Activated CD4-positive, alpha-beta T cell treated with anti-CD3 and anti-CD28 coated beads for 24 hours (primary cell): ENCODE measurements around the gene COL5A1.
"Not testable (repeated sequence)": the region's sequence is repeated elsewhere in the genome, so short reads cannot be mapped to it uniquely, and the experiment has no call there.

ENCODE experiments used
- DNase-seq, 2 donors: peaks; one replicate each; pipeline ENCODE4 v3.0.0-alpha.2; 2020; ENCODE audit warnings: low read depth in 2 of 2

The COL5A1 gene

GRCh38 chr9:134707731-134708671, 66.4 kb downstream of the COL5A1 start:
- no peak for DNase-seq

- DNase-seq = no peak
Measured at GRCh38 chr9:134708672-134709038, 67.1 kb downstream of the COL5A1 start.

- DNase-seq = no peak
Measured at GRCh38 chr9:134709512-134710270, 68.1 kb downstream of the COL5A1 start.

- no peak for DNase-seq
Measured at GRCh38 chr9:134710271-134710540, 68.6 kb downstream of the COL5A1 start.

- DNase-seq = no peak
Measured at GRCh38 chr9:134710901-134711300, 69.3 kb downstream of the COL5A1 start.

GRCh38 chr9:134712243-134712642, 70.6 kb downstream of the COL5A1 start:
- no peak for DNase-seq

GRCh38 chr9:134712926-134713325, 71.3 kb downstream of the COL5A1 start:
- no peak for DNase-seq

GRCh38 chr9:134715536-134715935, 73.9 kb downstream of the COL5A1 start:
- not testable (repeated sequence) for DNase-seq

- DNase-seq = no peak
Measured at GRCh38 chr9:134716067-134716466, 74.5 kb downstream of the COL5A1 start.

- DNase-seq = no peak
Measured at GRCh38 chr9:134717056-134717455, 75.5 kb downstream of the COL5A1 start.

GRCh38 chr9:134717924-134718645, 76.5 kb downstream of the COL5A1 start:
- no peak for DNase-seq

GRCh38 chr9:134719331-134719730, 77.7 kb downstream of the COL5A1 start:
- DNase-seq = no peak

GRCh38 chr9:134720136-134720753, 78.6 kb downstream of the COL5A1 start:
- DNase-seq = no peak

GRCh38 chr9:134720796-134721195, 79.2 kb downstream of the COL5A1 start:
- DNase-seq = no peak

- no peak for DNase-seq
Measured at GRCh38 chr9:134721344-134721743, 79.7 kb downstream of the COL5A1 start.

- DNase-seq = no peak
Measured at GRCh38 chr9:134722120-134722701, 80.6 kb downstream of the COL5A1 start.

- DNase-seq = no peak
Measured at GRCh38 chr9:134723037-134723436, 81.4 kb downstream of the COL5A1 start.

- no peak for DNase-seq
Measured at GRCh38 chr9:134723491-134724190, 82.0 kb downstream of the COL5A1 start.

GRCh38 chr9:134724202-134724911, 82.8 kb downstream of the COL5A1 start:
- DNase-seq = no peak

- no peak for DNase-seq
Measured at GRCh38 chr9:134724912-134725604, 83.5 kb downstream of the COL5A1 start.
